HL-60 (cell line): ENCODE data around the gene PAPPA2.

Source experiments
- DNase-seq, 2 experiments: peaks; one replicate each; pipeline ENCODE4 v3.0.0-alpha.2; 2010 to 2020; ENCODE audit warnings: low read depth in 1 of 2, low spot score in 1 of 2
- H3K27ac ChIP-seq: fragments of 250-450 bp; sonication (Bioruptor Pico); replicated peaks from 2 replicates; pipeline ENCODE4 v1.5.1; 2020; ENCODE audit warnings: mild to moderate bottlenecking, moderate library complexity
- H3K27me3 ChIP-seq: fragments of 250-450 bp; sonication (Bioruptor Pico); 2 replicates; pipeline ENCODE4 v1.5.1; 2021; ENCODE audit warnings: mild to moderate bottlenecking, moderate library complexity; ENCODE audit not compliant: insufficient read depth, poor library complexity, severe bottlenecking
- H3K4me3 ChIP-seq: replicated peaks from 2 replicates; pipeline ENCODE4 v1.5.1; 2011; ENCODE audit warnings: mild to moderate bottlenecking, control low read depth, low read length; ENCODE audit not compliant: insufficient read depth
- GABPA ChIP-seq: IDR thresholded peaks from 2 replicates; pipeline ENCODE4 v1.6.1; 2012; ENCODE audit warnings: low read depth
- POLR2AphosphoS5 ChIP-seq: IDR thresholded peaks from 2 replicates; pipeline ENCODE4 v1.6.1; 2012; ENCODE audit warnings: low read depth
- REST ChIP-seq: IDR thresholded peaks from 2 replicates; pipeline ENCODE4 v1.6.1; 2012; ENCODE audit warnings: low read depth; ENCODE audit not compliant: insufficient replicate concordance
- SPI1 ChIP-seq: IDR thresholded peaks from 2 replicates; pipeline ENCODE4 v1.6.1; 2012; ENCODE audit warnings: low read depth, mild to moderate bottlenecking, borderline replicate concordance
- TF ChIP-seq, protein P1 (sequence below): IDR thresholded peaks from one replicate; pipeline ENCODE4 v1.5.1; 2011; ENCODE audit warnings: low read length, control low read depth, inconsistent platforms; ENCODE audit not compliant: insufficient read depth

PAPPA2 gene

DNA sequence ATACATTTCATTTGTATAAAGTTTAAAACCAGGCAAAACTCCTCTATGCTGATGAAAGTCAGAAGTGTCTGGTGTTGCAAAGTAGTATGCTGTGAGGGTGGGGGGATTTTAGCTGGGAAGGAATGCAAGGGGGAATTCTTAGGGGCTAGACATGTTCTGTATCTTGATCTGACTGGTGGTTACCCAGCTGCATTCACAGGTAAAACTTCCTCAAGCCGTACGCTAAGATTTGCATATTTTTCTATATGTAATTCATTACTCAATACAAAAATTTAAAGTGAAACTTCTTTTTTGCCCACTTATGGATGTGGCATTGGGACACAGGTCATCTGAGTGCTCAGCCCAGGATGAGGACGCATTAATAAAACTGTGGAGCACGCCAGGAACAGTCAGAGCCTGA, 323.3 kb downstream of the PAPPA2 start:
- Histone ChIP-seq H3K27ac (no peak overlapping the region), H3K27me3 (no peaks in the 10 kb centered on the region), H3K4me3 (no peak overlapping the region)
- TF ChIP-seq SPI1 (no peak), REST (no peak), POLR2AphosphoS5 (no peak), GABPA (no peak)
- TF ChIP-seq, protein P1, sequence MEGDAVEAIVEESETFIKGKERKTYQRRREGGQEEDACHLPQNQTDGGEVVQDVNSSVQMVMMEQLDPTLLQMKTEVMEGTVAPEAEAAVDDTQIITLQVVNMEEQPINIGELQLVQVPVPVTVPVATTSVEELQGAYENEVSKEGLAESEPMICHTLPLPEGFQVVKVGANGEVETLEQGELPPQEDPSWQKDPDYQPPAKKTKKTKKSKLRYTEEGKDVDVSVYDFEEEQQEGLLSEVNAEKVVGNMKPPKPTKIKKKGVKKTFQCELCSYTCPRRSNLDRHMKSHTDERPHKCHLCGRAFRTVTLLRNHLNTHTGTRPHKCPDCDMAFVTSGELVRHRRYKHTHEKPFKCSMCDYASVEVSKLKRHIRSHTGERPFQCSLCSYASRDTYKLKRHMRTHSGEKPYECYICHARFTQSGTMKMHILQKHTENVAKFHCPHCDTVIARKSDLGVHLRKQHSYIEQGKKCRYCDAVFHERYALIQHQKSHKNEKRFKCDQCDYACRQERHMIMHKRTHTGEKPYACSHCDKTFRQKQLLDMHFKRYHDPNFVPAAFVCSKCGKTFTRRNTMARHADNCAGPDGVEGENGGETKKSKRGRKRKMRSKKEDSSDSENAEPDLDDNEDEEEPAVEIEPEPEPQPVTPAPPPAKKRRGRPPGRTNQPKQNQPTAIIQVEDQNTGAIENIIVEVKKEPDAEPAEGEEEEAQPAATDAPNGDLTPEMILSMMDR, result no peak
- DNase-seq, result no peak

DNA sequence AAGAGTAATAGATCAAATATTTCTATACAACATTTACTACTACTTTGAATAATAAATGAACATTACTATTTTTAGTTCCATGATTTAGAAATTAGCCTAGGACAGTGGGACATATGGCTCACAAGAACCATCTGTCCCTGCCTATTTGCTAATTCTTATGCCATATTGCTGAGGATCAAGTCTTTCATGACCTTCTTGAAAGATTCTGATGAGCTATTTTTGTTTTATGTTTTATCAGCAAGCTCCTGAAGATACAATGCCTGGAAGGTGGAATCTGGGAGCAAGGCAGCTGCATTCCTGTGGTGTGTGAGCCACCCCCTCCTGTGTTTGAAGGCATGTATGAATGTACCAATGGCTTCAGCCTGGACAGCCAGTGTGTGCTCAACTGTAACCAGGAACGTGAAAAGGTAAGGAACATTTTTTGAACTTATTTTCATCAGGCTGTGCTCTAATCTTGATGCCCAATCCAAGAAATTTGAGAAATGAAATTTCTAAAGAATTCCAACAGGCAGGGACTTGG, 326.7 kb downstream of the PAPPA2 start:
- no peak overlapping the region for H3K4me3 ChIP-seq
- no peaks in the 10 kb centered on the region for H3K27me3 ChIP-seq
- no peak overlapping the region for H3K27ac ChIP-seq
- DNase-seq, result no peak
- TF ChIP-seq REST (no peak), GABPA (no peak), POLR2AphosphoS5 (no peak), SPI1 (no peak)
- TF ChIP-seq, protein P1, result no peak

DNA sequence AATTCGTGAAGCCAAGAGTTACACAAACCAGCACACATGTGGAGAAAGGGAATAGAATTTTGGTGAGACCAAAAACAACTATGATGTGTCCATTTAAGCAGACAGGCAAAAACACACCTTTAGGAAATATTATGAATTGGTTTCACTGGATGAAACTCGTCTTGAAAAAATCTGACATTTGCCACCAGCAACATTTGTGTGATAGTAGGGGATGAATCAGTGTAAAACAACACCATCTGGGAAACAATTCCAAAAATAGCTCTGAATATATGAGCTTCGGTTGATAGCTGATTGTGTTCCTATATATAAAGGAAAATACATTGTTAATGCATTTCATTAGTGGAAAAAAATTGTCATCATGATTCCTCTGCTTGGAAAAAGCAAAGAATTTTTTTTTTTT, 327.8 kb downstream of the PAPPA2 start:
- Histone ChIP-seq H3K27ac (no peak overlapping the region), H3K27me3 (no peaks in the 10 kb centered on the region), H3K4me3 (no peak overlapping the region)
- TF ChIP-seq GABPA, result no peak
- TF ChIP-seq, protein P1, result no peak
- TF ChIP-seq SPI1, result no peak
- TF ChIP-seq REST, result no peak
- TF ChIP-seq POLR2AphosphoS5, result no peak
- DNase-seq, result no peak
